Measurements from ENCODE around the gene MCCD1. TPM values are rescaled to one million over a fixed set of nuclear protein-coding genes. Genes with fewer than 3 reads are reported as not detected.
A peak's percentile ranks its signal among the peaks of the same experiment; 100 is the strongest.

Gene MCCD1
- total RNA-seq, 2 donors from 2014 or later = not detected

GRCh38 chr6:31534011-31534410, 5.2 kb downstream of the MCCD1 start:
- Mint-ChIP-seq H3K4me1 (peaks cover 33% of the 10 kb centered on the region), H3K27me3 (ENCODE audit: insufficient read depth) (no peaks in the 10 kb centered on the region), H3K27ac (peak overlapping the region; percentile 58), H3K4me3 (no peak overlapping the region), H3K9me3 (no peaks in the 10 kb centered on the region), H3K36me3 (ENCODE audit: low read depth) (peaks cover 85% of the 10 kb centered on the region)
- no peak for DNase-seq
- Histone ChIP-seq H3K9ac (ENCODE audit: extremely low read depth, low read length, poor library complexity, severe bottlenecking) (no peak overlapping the region), H3K27me3 (ENCODE audit: control insufficient read depth, insufficient read depth, low read length, poor library complexity, severe bottlenecking) (no peaks in the 10 kb centered on the region), H3K9me3 (ENCODE audit: control insufficient read depth, low read length) (no peaks in the 10 kb centered on the region), H3K27ac (ENCODE audit: low read depth, low read length) (no peak overlapping the region), H3K4me1 (ENCODE audit: control insufficient read depth, insufficient read depth, low read length) (no peaks in the 10 kb centered on the region), H3K36me3 (ENCODE audit: control insufficient read depth, insufficient read depth, low read length) (peaks cover 93% of the 10 kb centered on the region), H3K4me3 (ENCODE audit: low read length) (no peak overlapping the region)
- TF ChIP-seq CTCF (conservative IDR thresholded peaks at IDR 0.05) = no peak
- WGBS, 2 experiments (ENCODE audit: insufficient coverage in 1 of 2, insufficient read length in 1 of 2) = 96 to 97% methylated on average over 5 to 6 of the region's 6 CpGs

- no peak overlapping the region for H3K4me3 Mint-ChIP-seq
- no peaks in the 10 kb centered on the region for H3K27me3 Mint-ChIP-seq (ENCODE audit: insufficient read depth)
- H3K9me3 Mint-ChIP-seq = no peaks in the 10 kb centered on the region
- H3K36me3 ChIP-seq (ENCODE audit: control insufficient read depth, insufficient read depth, low read length) = peaks cover 98% of the 10 kb centered on the region
- no peak overlapping the region for H3K9ac ChIP-seq (ENCODE audit: extremely low read depth, low read length, poor library complexity, severe bottlenecking)
- no peak overlapping the region for H3K27ac ChIP-seq (ENCODE audit: low read depth, low read length)
- H3K9me3 ChIP-seq (ENCODE audit: control insufficient read depth, low read length) = no peaks in the 10 kb centered on the region
- H3K27me3 ChIP-seq (ENCODE audit: control insufficient read depth, insufficient read depth, low read length, poor library complexity, severe bottlenecking) = no peaks in the 10 kb centered on the region
- no peak for DNase-seq
- no peak overlapping the region for H3K4me3 ChIP-seq (ENCODE audit: low read length)
- H3K27ac Mint-ChIP-seq = no peak overlapping the region
- H3K4me1 Mint-ChIP-seq = peaks cover 36% of the 10 kb centered on the region
- H3K4me1 ChIP-seq (ENCODE audit: control insufficient read depth, insufficient read depth, low read length) = peaks cover 1% of the 10 kb centered on the region
- no peak for TF ChIP-seq CTCF (conservative IDR thresholded peaks at IDR 0.05)
- peaks cover 90% of the 10 kb centered on the region for H3K36me3 Mint-ChIP-seq (ENCODE audit: low read depth)
- 93 to 95% methylated on average over 15 to 24 of the region's 24 CpGs for WGBS, 2 experiments (ENCODE audit: insufficient coverage in 1 of 2, insufficient read length in 1 of 2)
Observed at GRCh38 chr6:31534521-31535040, 5.8 kb downstream of the MCCD1 start.

- Histone ChIP-seq H3K27me3 (ENCODE audit: control insufficient read depth, insufficient read depth, low read length, poor library complexity, severe bottlenecking) (no peaks in the 10 kb centered on the region), H3K4me1 (ENCODE audit: control insufficient read depth, insufficient read depth, low read length) (peaks cover 7% of the 10 kb centered on the region), H3K9me3 (ENCODE audit: control insufficient read depth, low read length) (no peaks in the 10 kb centered on the region), H3K36me3 (ENCODE audit: control insufficient read depth, insufficient read depth, low read length) (peaks cover 98% of the 10 kb centered on the region), H3K9ac (ENCODE audit: extremely low read depth, low read length, poor library complexity, severe bottlenecking) (no peak overlapping the region), H3K4me3 (ENCODE audit: low read length) (no peak overlapping the region), H3K27ac (ENCODE audit: low read depth, low read length) (no peak overlapping the region)
- DNase-seq = no peak
- Mint-ChIP-seq H3K27me3 (ENCODE audit: insufficient read depth) (no peaks in the 10 kb centered on the region), H3K27ac (peak overlapping the region; percentile 38), H3K4me1 (peaks cover 34% of the 10 kb centered on the region), H3K9me3 (no peaks in the 10 kb centered on the region), H3K4me3 (no peak overlapping the region), H3K36me3 (ENCODE audit: low read depth) (peaks cover 90% of the 10 kb centered on the region)
- 100% methylated on average over 2 of the region's 2 CpGs; no CpG with 5 or more reads in 1 of the 2 experiments for WGBS, 2 experiments (ENCODE audit: insufficient coverage in 1 of 2, insufficient read length in 1 of 2)
- no peak for TF ChIP-seq CTCF (conservative IDR thresholded peaks at IDR 0.05)
Observed at GRCh38 chr6:31535538-31536324, 7.0 kb downstream of the MCCD1 start.
